Tibial artery (tissue), 4 donors: ENCODE results near the gene NUDT8.

Source experiments
- DNase-seq, 2 donors: peaks; one replicate each; pipeline ENCODE4 v3.0.0-alpha.2; 2019
- H3K27ac ChIP-seq, 2 donors: fragments of 200-600 bp; sonication (generic) in 1 of 2; 1 replicate in 1 of 2; 2 replicates in 1 of 2; pipeline ENCODE4 v1.5.1; 2018 to 2019; ENCODE audit warnings: mild to moderate bottlenecking in 1 of 2
- H3K27me3 ChIP-seq, 2 donors: fragments of 200-600 bp; sonication (generic) in 1 of 2; one replicate each; pipeline versions ENCODE4 v1.5.1 to v1.6.0; 2016 to 2019
- H3K36me3 ChIP-seq, 3 donors: fragments of 200-600 bp; sonication (generic) in 2 of 3; one replicate each; pipeline ENCODE4 v1.5.1; 2016 to 2019; ENCODE audit warnings: mild to moderate bottlenecking in 2 of 3
- H3K4me1 ChIP-seq, 4 donors: fragments of 200-600 bp; sonication (generic) in 2 of 4; 1 replicate in 3 of 4; 2 replicates in 1 of 4; pipeline ENCODE4 v1.5.1; 2016 to 2019
- H3K4me3 ChIP-seq, 2 donors: fragments of 200-600 bp; sonication (generic) in 1 of 2; 1 replicate in 1 of 2; 2 replicates in 1 of 2; pipeline ENCODE4 v1.5.1; 2018 to 2019; ENCODE audit warnings: mild to moderate bottlenecking in 2 of 2
- H3K9me3 ChIP-seq, 3 donors: fragments of 200-600 bp; sonication (generic) in 1 of 3; one replicate each; pipeline ENCODE4 v1.5.1; 2016 to 2019
- intact Hi-C: fragments of 100-400 bp; cut with DNase I; formaldehyde crosslinking; loops from one replicate; pipeline ENCODE4 v1.15.0; 2023; ENCODE audit warnings: low total_unique reads
- TF ChIP-seq, protein P1 (sequence below), 2 experiments: fragments of 200-600 bp in 1 of 2; fragments of 450-650 bp in 1 of 2; IDR thresholded peaks; one replicate each; pipeline ENCODE4 v1.5.1; 2017 to 2019; ENCODE audit warnings: antibody characterized with exemption in 2 of 2, mild to moderate bottlenecking in 1 of 2, moderate library complexity in 1 of 2

The NUDT8 gene

DNA sequence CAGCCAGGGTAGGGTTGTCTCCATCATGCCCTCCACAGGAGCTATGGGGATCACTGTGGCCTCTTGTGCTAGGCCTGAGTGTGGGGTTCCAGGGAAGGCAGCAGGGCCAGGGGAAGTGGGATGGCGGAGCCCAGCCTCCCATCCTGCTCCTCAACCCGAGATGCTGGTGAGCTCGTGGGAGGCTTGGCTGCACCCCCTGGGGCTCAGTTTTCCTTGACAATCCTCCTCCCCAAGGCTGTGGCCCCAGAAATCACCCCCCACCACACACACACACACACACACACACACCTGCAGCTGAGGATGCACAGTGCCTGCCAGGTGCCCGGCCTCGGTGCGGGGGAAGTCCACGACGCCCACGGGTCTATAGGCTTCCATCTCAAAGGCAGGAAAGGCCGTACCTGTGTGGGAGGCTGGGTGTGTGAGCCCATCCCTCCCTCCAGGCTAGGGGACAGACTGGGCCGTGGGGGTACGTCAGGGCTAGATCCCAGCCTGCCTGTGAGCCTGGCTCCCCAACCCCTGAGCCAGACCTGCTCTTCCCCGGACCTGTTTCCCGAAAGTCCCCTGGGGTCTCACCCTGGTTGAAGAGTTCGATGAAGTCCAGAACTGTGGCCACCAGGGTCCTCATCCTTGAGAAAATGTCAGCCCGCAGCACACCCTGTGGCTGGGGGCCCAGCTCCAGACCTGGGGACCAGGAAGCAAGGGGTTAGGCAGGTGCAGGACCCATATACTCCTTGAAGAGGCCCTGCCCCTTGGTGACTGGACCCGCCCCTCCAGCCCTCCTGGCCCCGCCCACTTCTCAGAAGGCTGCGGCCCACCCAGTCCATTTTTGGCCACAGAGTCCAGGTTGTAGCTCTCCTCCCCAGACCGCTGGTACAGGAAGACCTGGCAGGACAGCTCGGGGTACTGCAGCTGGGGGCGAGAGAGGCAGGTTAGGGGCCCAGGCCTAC is 15.0 kb upstream of the NUDT8 start:
- no peak overlapping the region for H3K4me3 ChIP-seq
- intact Hi-C loops: no loop called here

DNA sequence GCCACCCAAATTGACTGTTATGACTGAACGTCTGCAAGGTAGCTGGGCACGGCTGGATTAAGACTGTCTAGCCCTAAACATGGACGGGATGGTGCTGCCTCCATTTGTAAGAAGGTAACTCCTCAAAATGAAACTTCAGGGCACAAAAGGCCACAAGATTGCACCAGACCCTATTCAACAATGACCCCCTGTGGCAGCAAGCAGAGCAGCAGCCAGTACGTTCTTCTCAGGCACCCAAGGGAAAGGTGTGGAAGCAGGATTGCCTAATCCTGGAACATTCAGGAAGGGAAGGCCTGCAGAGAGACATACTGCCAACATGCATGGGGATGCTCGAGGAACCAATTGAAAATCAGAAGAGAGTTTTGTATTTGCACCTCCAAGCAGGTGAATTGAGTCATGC is 14.3 kb upstream of the NUDT8 start:
- TF ChIP-seq, protein P1, sequence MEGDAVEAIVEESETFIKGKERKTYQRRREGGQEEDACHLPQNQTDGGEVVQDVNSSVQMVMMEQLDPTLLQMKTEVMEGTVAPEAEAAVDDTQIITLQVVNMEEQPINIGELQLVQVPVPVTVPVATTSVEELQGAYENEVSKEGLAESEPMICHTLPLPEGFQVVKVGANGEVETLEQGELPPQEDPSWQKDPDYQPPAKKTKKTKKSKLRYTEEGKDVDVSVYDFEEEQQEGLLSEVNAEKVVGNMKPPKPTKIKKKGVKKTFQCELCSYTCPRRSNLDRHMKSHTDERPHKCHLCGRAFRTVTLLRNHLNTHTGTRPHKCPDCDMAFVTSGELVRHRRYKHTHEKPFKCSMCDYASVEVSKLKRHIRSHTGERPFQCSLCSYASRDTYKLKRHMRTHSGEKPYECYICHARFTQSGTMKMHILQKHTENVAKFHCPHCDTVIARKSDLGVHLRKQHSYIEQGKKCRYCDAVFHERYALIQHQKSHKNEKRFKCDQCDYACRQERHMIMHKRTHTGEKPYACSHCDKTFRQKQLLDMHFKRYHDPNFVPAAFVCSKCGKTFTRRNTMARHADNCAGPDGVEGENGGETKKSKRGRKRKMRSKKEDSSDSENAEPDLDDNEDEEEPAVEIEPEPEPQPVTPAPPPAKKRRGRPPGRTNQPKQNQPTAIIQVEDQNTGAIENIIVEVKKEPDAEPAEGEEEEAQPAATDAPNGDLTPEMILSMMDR (IDR thresholded peaks at IDR 0.05): no peak
- Histone ChIP-seq H3K4me1 (no peaks in the 10 kb centered on the region), H3K4me3 (no peak overlapping the region), H3K27me3 (peaks cover 0 to 64% of the 10 kb centered on the region in 2 donors), H3K36me3 (no peaks in the 10 kb centered on the region), H3K27ac (no peak overlapping the region), H3K9me3 (peaks cover 0 to 2% (median 0%) of the 10 kb centered on the region in 3 donors)
- intact Hi-C loops: no loop called here
- DNase-seq: no peak

More for the DNA sequence above, 15.0 kb upstream of the NUDT8 start:
- peaks cover 0 to 2% (median 0%) of the 10 kb centered on the region in 3 donors for H3K9me3 ChIP-seq
- no peaks in the 10 kb centered on the region for H3K36me3 ChIP-seq
- TF ChIP-seq, protein P1 (IDR thresholded peaks at IDR 0.05): no peak
- no peaks in the 10 kb centered on the region for H3K4me1 ChIP-seq
- no peak for DNase-seq
- no peak overlapping the region for H3K27ac ChIP-seq
- peaks cover 0 to 64% of the 10 kb centered on the region in 2 donors for H3K27me3 ChIP-seq

DNA sequence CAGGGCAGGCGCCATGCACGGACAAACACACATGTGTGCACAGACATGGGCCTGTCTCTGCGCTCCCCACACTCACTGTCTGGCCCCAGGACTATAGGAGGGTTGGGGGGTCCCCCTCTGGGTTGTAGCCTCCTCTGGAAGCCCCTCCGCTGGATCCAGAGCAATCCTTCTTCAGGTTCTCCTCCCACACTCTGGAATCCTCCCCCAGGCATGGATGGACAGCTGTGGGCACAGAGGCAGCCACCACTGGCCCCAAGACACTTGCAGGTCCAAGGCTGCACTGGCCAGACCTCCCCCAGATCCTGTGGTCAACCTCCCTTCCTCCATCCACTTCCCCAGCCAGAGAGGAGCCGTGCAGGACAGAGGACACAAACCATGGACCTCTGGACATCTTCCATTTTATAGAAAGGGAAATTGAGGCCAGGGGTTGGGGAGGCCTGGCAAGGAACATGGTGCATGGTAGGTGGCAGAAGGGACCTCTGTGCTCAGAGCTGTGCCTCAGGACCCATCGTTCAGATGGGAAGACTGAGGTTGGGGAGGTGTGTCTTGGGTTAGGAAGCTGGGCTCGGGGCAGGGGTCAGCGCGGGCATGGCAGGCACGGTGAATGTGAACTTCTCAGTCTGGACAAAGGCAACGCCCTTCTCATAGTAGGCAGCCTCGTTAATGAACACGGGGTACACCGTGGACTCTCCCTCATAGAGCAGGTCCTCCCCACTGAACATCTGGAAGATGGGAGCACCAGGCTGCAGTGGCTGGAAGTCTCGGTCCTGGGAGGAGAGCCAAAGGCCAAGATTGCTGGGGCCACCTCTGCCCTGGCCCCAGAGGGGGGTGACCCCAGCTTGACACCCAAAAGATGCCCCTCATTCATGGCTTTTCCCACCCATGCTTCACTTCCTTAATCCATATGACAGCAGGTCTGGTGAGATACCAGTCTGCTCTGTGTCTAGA is 12.7 kb upstream of the NUDT8 start:
- peaks cover 0 to 49% of the 10 kb centered on the region in 2 donors for H3K27me3 ChIP-seq
- TF ChIP-seq, protein P1 (IDR thresholded peaks at IDR 0.05): no peak
- H3K9me3 ChIP-seq: peaks cover 0 to 2% (median 0%) of the 10 kb centered on the region in 3 donors
- H3K27ac ChIP-seq: no peak overlapping the region
- H3K36me3 ChIP-seq: no peaks in the 10 kb centered on the region
- no peak overlapping the region for H3K4me3 ChIP-seq
- DNase-seq: no peak
- no peaks in the 10 kb centered on the region for H3K4me1 ChIP-seq
- intact Hi-C loops: no loop called here

DNA sequence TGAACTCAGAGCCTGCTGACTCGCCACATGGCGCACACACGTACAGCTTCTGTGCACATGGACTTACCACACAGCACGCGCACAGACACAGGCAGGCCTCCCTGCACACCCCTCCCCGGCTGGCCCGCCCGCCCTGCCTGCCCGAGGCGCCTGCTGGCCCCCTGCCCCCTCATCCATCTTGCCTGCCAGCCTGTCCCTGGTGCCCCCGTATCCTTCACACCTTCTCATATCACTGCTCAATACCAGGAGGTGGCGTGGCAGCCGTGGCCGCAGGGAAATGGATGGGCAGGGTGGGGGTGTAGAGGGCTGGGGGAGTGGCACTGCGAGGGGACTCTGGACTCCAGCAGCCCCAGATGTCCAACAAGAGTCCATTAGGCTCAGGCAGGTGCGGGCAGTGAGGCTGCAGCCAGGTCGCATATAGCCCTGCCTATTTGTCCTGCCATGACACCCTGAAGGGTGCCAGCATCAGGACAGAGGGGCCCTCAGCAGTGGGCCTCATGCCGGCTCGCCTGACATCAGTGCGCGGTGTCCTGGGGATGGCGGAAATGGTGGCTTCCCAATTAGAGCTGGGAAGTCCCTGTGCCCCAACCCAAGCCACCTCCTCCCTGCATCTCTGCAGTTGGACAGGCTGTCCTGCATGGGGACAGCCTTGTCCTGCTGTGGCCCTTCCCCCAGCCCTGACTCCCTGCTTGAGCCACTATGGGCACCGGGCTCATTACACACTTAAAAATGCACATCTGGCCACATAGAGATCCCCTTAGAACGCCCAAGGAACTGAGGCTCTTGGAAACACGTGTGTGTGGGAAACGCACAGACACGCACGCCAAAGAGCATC is 11.8 kb upstream of the NUDT8 start:
- peaks cover 0 to 40% of the 10 kb centered on the region in 2 donors for H3K27me3 ChIP-seq
- TF ChIP-seq, protein P1 (IDR thresholded peaks at IDR 0.05): no peak
- peaks cover 0 to 2% (median 0%) of the 10 kb centered on the region in 3 donors for H3K9me3 ChIP-seq
- H3K4me3 ChIP-seq: no peak overlapping the region
- intact Hi-C loops: no loop called here
- no peak overlapping the region for H3K27ac ChIP-seq
- DNase-seq: no peak
- no peaks in the 10 kb centered on the region for H3K36me3 ChIP-seq
- H3K4me1 ChIP-seq: no peaks in the 10 kb centered on the region
